DOHH2 (cell line): ENCODE results near the gene PLPPR1.

Source experiments
- H3F3A ChIP-seq: fragments of 200-600 bp; sonication (generic), shearing (Covaris generic); 2 replicates; pipeline ENCODE4 v1.6.0; 2016; ENCODE audit warnings: antibody characterized with exemption, mild to moderate bottlenecking; ENCODE audit not compliant: control insufficient read depth, insufficient read depth
- H3K27ac ChIP-seq: fragments of 200-600 bp; sonication (generic); 2 replicates; pipeline ENCODE4 v1.5.1; 2014; ENCODE audit warnings: low read depth, mild to moderate bottlenecking, low read length, moderate library complexity
- H3K27me3 ChIP-seq: fragments of 200-600 bp; sonication (generic); 2 replicates; pipeline ENCODE4 v1.6.1; 2014; ENCODE audit warnings: mild to moderate bottlenecking, low read length, mixed read lengths; ENCODE audit not compliant: control insufficient read depth
- H3K36me3 ChIP-seq: fragments of 200-600 bp; sonication (generic); 2 replicates; pipeline ENCODE4 v1.6.1; 2014; ENCODE audit warnings: mild to moderate bottlenecking, low read length, moderate library complexity, mixed read lengths; ENCODE audit not compliant: control insufficient read depth
- H3K4me1 ChIP-seq: fragments of 200-600 bp; sonication (generic); 2 replicates; pipeline ENCODE4 v1.6.1; 2014; ENCODE audit warnings: mild to moderate bottlenecking, low read length, mixed read lengths; ENCODE audit not compliant: control insufficient read depth
- H3K4me2 ChIP-seq: fragments of 200-600 bp; sonication (generic); 2 replicates; pipeline ENCODE4 v1.6.0; 2014; ENCODE audit warnings: mild to moderate bottlenecking, low read length, moderate library complexity
- H3K4me3 ChIP-seq: fragments of 200-600 bp; sonication (generic); 2 replicates; pipeline ENCODE4 v1.5.1; 2014; ENCODE audit warnings: mild to moderate bottlenecking, low read length, mixed read lengths
- H3K79me2 ChIP-seq: fragments of 200-600 bp; sonication (generic); 2 replicates; pipeline ENCODE4 v1.6.1; 2014; ENCODE audit warnings: mild to moderate bottlenecking, low read length, mixed read lengths; ENCODE audit not compliant: control insufficient read depth
- H3K9me2 ChIP-seq: fragments of 200-600 bp; sonication (generic); replicated peaks from 2 replicates; pipeline ENCODE4 v1.6.1; 2014; ENCODE audit warnings: mild to moderate bottlenecking, low read length, mixed read lengths; ENCODE audit not compliant: control insufficient read depth
- H3K9me3 ChIP-seq: fragments of 200-600 bp; sonication (generic); 2 replicates; pipeline ENCODE4 v1.6.1; 2014; ENCODE audit warnings: antibody characterized with exemption, low read length, mixed read lengths; ENCODE audit not compliant: control insufficient read depth, insufficient read depth
- H4K20me1 ChIP-seq: fragments of 200-600 bp; sonication (generic); 2 replicates; pipeline ENCODE4 v1.6.0; 2014; ENCODE audit warnings: low read depth, mild to moderate bottlenecking, antibody characterized with exemption, low read length, moderate library complexity; ENCODE audit not compliant: control insufficient read depth, insufficient read depth
- CTCF ChIP-seq: fragments of 200-600 bp; sonication (generic); IDR thresholded peaks from one replicate; pipeline ENCODE4 v1.5.1; 2014; ENCODE audit warnings: antibody characterized with exemption, mild to moderate bottlenecking, low read depth, low read length; ENCODE audit not compliant: poor library complexity, severe bottlenecking
- EZH2phosphoT487 ChIP-seq: fragments of 200-600 bp; sonication (generic); IDR thresholded peaks from 2 replicates; pipeline ENCODE4 v1.6.1; 2017; ENCODE audit warnings: borderline replicate concordance, mild to moderate bottlenecking, antibody characterized with exemption, low read length, moderate library complexity, mixed read lengths

Gene PLPPR1

GRCh38 chr9:101246691-101247090 lies 218.2 kb downstream of the PLPPR1 start:
- H4K20me1 ChIP-seq, result no peaks in the 10 kb centered on the region

GRCh38 chr9:101247297-101247696 lies 218.8 kb downstream of the PLPPR1 start:
- H3K4me3 ChIP-seq, result no peak overlapping the region
- H3K9me2 ChIP-seq, result no peaks in the 10 kb centered on the region
- no peaks in the 10 kb centered on the region for H3F3A ChIP-seq
- H3K4me1 ChIP-seq, result no peaks in the 10 kb centered on the region
- no peaks in the 10 kb centered on the region for H3K9me3 ChIP-seq
- no peaks in the 10 kb centered on the region for H3K36me3 ChIP-seq
- no peaks in the 10 kb centered on the region for H3K27me3 ChIP-seq
- no peaks in the 10 kb centered on the region for H4K20me1 ChIP-seq
- no peak overlapping the region for H3K4me2 ChIP-seq
- no peak overlapping the region for H3K27ac ChIP-seq
- TF ChIP-seq EZH2phosphoT487 (no peak), CTCF (no peak)
- H3K79me2 ChIP-seq, result no peaks in the 10 kb centered on the region

More at GRCh38 chr9:101246691-101247090, 218.2 kb downstream of the PLPPR1 start:
- Histone ChIP-seq H3K9me3 (no peaks in the 10 kb centered on the region), H3K4me2 (no peak overlapping the region), H3K79me2 (no peaks in the 10 kb centered on the region), H3K27me3 (no peaks in the 10 kb centered on the region), H3K9me2 (no peaks in the 10 kb centered on the region), H3F3A (no peaks in the 10 kb centered on the region), H3K27ac (no peak overlapping the region), H3K4me3 (no peak overlapping the region), H3K4me1 (no peaks in the 10 kb centered on the region), H3K36me3 (no peaks in the 10 kb centered on the region)
- TF ChIP-seq EZH2phosphoT487 (no peak), CTCF (no peak)

- Histone ChIP-seq H3K4me1 (no peaks in the 10 kb centered on the region), H3K79me2 (no peaks in the 10 kb centered on the region), H4K20me1 (no peaks in the 10 kb centered on the region), H3K27me3 (no peaks in the 10 kb centered on the region), H3K4me3 (no peak overlapping the region), H3K4me2 (no peak overlapping the region), H3K9me3 (no peaks in the 10 kb centered on the region), H3F3A (no peaks in the 10 kb centered on the region), H3K27ac (no peak overlapping the region), H3K36me3 (no peaks in the 10 kb centered on the region), H3K9me2 (no peaks in the 10 kb centered on the region)
- TF ChIP-seq EZH2phosphoT487 (no peak), CTCF (no peak)
These were observed 226.4 kb downstream of the PLPPR1 start for GRCh38 chr9:101254733-101255433.
